Ascending aorta (tissue), 2 donors: ENCODE results near the gene NOSIP. TPM values are rescaled to one million over a fixed set of nuclear protein-coding genes. Genes with fewer than 3 reads are reported as not detected.
A peak's percentile ranks its signal among the peaks of the same experiment; 100 is the strongest.

Experiments used
- DNase-seq, 2 donors: peaks; one replicate each; pipeline ENCODE4 v3.0.0-alpha.2; 2019; ENCODE audit warnings: low spot score in 2 of 2
- H3K27ac ChIP-seq, 2 donors: fragments of 200-600 bp; sonication (generic); one replicate each; pipeline ENCODE4 v1.5.1; 2016 to 2017; ENCODE audit warnings: mild to moderate bottlenecking in 1 of 2
- H3K27me3 ChIP-seq: fragments of 200-600 bp; sonication (generic); one replicate; pipeline ENCODE4 v1.5.1; 2017
- H3K36me3 ChIP-seq, 2 donors: fragments of 200-600 bp; sonication (generic); one replicate each; pipeline ENCODE4 v1.5.1; 2016
- H3K4me1 ChIP-seq, 2 donors: fragments of 200-600 bp; sonication (generic); one replicate each; pipeline ENCODE4 v1.5.1; 2016 to 2017; ENCODE audit warnings: mild to moderate bottlenecking in 1 of 2
- H3K4me3 ChIP-seq, 2 donors: fragments of 200-600 bp; sonication (generic); one replicate each; pipeline ENCODE4 v1.5.1; 2016 to 2017; ENCODE audit warnings: mild to moderate bottlenecking in 1 of 2
- H3K9me3 ChIP-seq, 2 donors: fragments of 200-600 bp; sonication (generic); one replicate each; pipeline ENCODE4 v1.5.1; 2016
- intact Hi-C: fragments of 100-400 bp; cut with DNase I; formaldehyde crosslinking; loops from one replicate; pipeline ENCODE4 v1.15.1; 2023
- total RNA-seq: library from RNA; depleted of rRNA; stranded (reverse); fragments of >200 nt; gene quantifications from one replicate; pipeline ENCODE4 v1.1.0, GENCODE V29; 2016
- TF ChIP-seq, protein P1 (sequence below), 3 experiments: fragments of 200-600 bp in 2 of 3; fragments of 450-650 bp in 1 of 3; sonication (generic) in 2 of 3; IDR thresholded peaks; one replicate each; pipeline ENCODE4 v1.5.1; 2016 to 2019; ENCODE audit warnings: antibody characterized with exemption in 3 of 3, mild to moderate bottlenecking in 1 of 3, moderate library complexity in 1 of 3

NOSIP gene
- total RNA-seq, 1 donor from 2014 or later, result 85.3 TPM

DNA sequence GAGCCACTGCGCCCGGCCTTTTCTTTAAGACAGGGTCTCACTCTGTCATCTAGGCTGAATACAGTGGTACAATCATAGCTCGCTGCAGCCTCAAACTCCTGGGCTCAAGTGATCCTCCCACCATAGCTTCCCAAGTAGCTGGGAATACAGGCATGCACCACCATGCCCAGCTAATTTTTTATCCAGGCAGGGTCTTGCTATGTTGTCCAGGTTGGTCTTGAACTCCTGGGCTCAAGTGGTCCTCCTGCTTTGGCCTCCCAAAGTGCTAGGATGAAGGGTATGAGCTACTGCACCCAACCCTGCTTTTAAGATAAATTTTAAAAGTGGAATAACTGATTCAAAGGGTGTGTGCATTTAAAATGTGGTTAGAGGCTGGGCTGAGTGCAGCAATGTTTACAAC, 14.1 kb downstream of the NOSIP start:
- Histone ChIP-seq H3K27ac (no peak overlapping the region), H3K4me1 (peaks cover 0 to 13% of the 10 kb centered on the region in 2 donors), H3K27me3 (no peaks in the 10 kb centered on the region), H3K36me3 (no peaks in the 10 kb centered on the region), H3K4me3 (no peak overlapping the region), H3K9me3 (no peaks in the 10 kb centered on the region)
- no peak for DNase-seq
- TF ChIP-seq, protein P1, sequence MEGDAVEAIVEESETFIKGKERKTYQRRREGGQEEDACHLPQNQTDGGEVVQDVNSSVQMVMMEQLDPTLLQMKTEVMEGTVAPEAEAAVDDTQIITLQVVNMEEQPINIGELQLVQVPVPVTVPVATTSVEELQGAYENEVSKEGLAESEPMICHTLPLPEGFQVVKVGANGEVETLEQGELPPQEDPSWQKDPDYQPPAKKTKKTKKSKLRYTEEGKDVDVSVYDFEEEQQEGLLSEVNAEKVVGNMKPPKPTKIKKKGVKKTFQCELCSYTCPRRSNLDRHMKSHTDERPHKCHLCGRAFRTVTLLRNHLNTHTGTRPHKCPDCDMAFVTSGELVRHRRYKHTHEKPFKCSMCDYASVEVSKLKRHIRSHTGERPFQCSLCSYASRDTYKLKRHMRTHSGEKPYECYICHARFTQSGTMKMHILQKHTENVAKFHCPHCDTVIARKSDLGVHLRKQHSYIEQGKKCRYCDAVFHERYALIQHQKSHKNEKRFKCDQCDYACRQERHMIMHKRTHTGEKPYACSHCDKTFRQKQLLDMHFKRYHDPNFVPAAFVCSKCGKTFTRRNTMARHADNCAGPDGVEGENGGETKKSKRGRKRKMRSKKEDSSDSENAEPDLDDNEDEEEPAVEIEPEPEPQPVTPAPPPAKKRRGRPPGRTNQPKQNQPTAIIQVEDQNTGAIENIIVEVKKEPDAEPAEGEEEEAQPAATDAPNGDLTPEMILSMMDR (IDR thresholded peaks at IDR 0.05), result no peak
- intact Hi-C loops, result no loop called here

DNA sequence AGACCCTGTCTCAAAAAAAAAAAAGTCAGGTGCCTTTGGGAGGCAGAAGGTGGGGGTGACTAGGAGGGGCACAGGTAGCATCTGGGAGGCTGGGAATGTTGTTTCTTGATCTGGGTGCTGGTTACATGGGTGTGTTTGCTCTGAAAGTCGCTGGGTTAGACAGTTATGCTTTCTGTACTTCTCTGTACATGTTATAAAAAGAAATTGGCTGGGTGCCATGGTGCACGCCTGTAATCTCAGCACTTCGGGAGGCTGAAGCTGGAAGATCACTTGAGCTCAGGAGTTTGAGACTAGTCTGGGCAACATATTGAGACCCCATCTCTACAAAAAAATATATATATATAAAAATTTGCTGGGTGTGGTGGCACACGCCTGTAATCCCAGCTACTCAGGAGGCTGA, 15.1 kb downstream of the NOSIP start:
- intact Hi-C loops, result no loop called here
- peaks cover 0 to 5% of the 10 kb centered on the region in 2 donors for H3K4me1 ChIP-seq
- no peaks in the 10 kb centered on the region for H3K36me3 ChIP-seq
- DNase-seq, result peak in 1 of 2 donors; percentile 69
- H3K27ac ChIP-seq, result no peak overlapping the region
- no peak overlapping the region for H3K4me3 ChIP-seq
- H3K27me3 ChIP-seq, result no peaks in the 10 kb centered on the region
- TF ChIP-seq, protein P1 (IDR thresholded peaks at IDR 0.05), result no peak
- H3K9me3 ChIP-seq, result no peaks in the 10 kb centered on the region

DNA sequence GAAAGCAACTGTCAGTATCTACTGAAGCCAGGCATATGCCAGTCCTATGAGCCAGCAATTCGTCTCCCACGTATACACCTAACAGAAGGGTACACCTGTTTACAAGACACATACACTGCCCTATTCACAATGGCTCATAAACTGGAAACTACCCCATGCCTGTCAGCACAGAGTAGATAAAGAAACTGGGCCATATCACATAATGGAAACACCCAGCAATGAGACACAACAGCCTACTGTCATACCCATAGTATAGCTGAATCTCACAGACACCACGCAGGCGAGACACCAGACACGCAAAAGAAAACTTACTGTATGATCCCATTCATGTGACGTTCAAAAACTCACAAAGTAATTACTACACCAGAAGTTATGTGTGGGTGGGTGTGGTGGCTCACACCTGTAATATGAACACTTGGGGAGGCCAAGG, 15.7 kb downstream of the NOSIP start:
- DNase-seq, result no peak
- TF ChIP-seq, protein P1 (IDR thresholded peaks at IDR 0.05), result no peak
- no peaks in the 10 kb centered on the region for H3K9me3 ChIP-seq
- intact Hi-C loops, result no loop called here
- H3K27me3 ChIP-seq, result no peaks in the 10 kb centered on the region
- H3K4me3 ChIP-seq, result no peak overlapping the region
- H3K4me1 ChIP-seq, result peaks cover 0 to 4% of the 10 kb centered on the region in 2 donors
- peaks cover 3 to 5% of the 10 kb centered on the region in 2 donors for H3K36me3 ChIP-seq
- H3K27ac ChIP-seq, result no peak overlapping the region

DNA sequence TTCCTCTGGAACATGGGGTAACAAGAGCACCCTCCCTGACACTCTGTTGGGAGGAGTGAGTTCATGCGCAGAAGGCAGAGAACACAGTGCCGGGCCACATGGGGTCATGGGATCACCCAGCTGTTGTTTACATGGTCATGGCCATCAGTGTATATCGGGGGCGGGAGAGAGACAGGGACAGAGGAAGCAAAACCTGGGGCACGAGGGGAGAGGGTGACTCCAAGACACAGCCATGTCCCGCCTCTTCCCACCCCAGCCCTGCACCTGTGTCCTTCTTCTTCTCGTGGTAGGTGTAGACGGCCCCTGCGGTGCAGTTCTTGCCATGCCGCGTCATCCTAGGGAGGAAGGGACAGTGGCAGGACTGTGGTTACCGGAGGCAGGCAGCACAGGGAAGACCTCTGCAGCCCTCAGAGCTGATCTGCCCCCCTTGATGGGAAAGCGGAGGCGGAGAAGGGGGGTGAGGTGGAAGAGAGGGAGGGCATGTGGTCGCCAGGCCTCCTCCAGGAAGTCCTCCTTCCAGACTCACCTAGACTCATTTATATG, 19.9 kb downstream of the NOSIP start:
- Histone ChIP-seq H3K36me3 (peaks cover 42 to 43% of the 10 kb centered on the region in 2 donors), H3K4me3 (no peak overlapping the region), H3K9me3 (no peaks in the 10 kb centered on the region), H3K27me3 (no peaks in the 10 kb centered on the region), H3K27ac (peak overlapping the region in 1 of 2 donors; percentile 8), H3K4me1 (peaks cover 0 to 4% of the 10 kb centered on the region in 2 donors)
- TF ChIP-seq, protein P1 (IDR thresholded peaks at IDR 0.05), result no peak
- intact Hi-C loops, result no loop called here
- no peak for DNase-seq

DNA sequence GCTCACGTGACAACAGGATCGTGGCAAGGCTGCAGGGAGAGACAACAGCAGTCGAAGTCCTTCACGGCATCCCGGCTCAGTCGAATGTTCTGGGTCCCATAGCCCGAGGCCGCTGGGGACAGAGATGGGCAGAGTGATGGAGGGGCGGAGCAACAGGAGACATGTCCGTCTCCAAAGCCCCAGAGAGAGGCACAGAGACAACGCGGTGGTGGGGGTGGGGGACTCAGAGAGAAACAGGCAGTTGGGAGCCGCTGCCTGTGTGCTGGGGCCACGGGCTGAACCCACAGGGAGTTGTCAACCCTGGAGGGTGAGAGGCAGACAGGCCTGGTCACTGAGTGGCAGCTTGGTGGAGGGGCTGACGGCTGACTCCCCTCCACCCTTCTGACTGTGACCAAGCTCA, 20.4 kb downstream of the NOSIP start:
- H3K27me3 ChIP-seq, result no peaks in the 10 kb centered on the region
- TF ChIP-seq, protein P1 (IDR thresholded peaks at IDR 0.05), result no peak
- no peak overlapping the region for H3K4me3 ChIP-seq
- DNase-seq, result no peak
- peaks cover 43 to 46% of the 10 kb centered on the region in 2 donors for H3K36me3 ChIP-seq
- peaks cover 0 to 1% of the 10 kb centered on the region in 2 donors for H3K4me1 ChIP-seq
- intact Hi-C loops, result no loop called here
- H3K9me3 ChIP-seq, result no peaks in the 10 kb centered on the region
- peak overlapping the region in 1 of 2 donors; percentile 8 for H3K27ac ChIP-seq

DNA sequence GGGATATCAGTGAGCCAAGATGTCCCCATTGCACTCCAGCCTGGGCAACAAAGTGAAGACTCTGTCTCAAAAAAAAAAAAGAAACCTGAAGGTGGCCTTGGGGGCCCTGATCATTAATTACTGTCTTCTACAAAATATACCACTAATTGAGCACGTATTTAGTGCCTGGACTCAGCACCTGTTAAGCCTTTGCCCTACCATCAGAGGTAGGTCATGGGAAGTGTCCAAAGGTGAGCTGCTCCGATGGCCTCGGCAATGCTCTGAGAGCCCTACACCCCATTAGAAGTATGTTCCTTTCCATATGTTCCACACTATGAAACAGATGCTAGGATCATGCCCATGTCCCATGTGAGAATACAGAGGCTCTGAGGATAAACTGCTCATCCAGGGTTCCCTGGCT, 20.9 kb downstream of the NOSIP start:
- intact Hi-C loops, result no loop called here
- Histone ChIP-seq H3K4me1 (no peaks in the 10 kb centered on the region), H3K27me3 (no peaks in the 10 kb centered on the region), H3K9me3 (no peaks in the 10 kb centered on the region), H3K27ac (peak overlapping the region in 1 of 2 donors; percentile 8), H3K36me3 (peaks cover 43 to 51% of the 10 kb centered on the region in 2 donors), H3K4me3 (no peak overlapping the region)
- TF ChIP-seq, protein P1 (IDR thresholded peaks at IDR 0.05), result no peak
- no peak for DNase-seq
